Trophoblast cell (in vitro differentiated cells and primary cell): ENCODE measurements around the gene ADAM23. TPM values are rescaled to one million over a fixed set of nuclear protein-coding genes. Genes with fewer than 3 reads are reported as not detected.
A peak's percentile ranks its signal among the peaks of the same experiment; 100 is the strongest.
"Not testable (repeated sequence)": the region's sequence is repeated elsewhere in the genome, so short reads cannot be mapped to it uniquely, and the experiment has no call there.

ENCODE experiments used
- DNase-seq, 2 donors: peaks; one replicate each; pipeline ENCODE4 v3.0.0-alpha.2; 2016
- H2AFZ ChIP-seq: 2 replicates; pipeline ENCODE4 v1.6.1; 2013; ENCODE audit warnings: low read length, moderate library complexity, mild to moderate bottlenecking; ENCODE audit not compliant: insufficient read depth, poor library complexity
- H2AK5ac ChIP-seq: 2 replicates; pipeline ENCODE4 v1.6.1; 2013; ENCODE audit warnings: mild to moderate bottlenecking, low read length
- H2BK120ac ChIP-seq: 2 replicates; pipeline ENCODE4 v1.6.1; 2013; ENCODE audit warnings: low read length, mild to moderate bottlenecking, moderate library complexity; ENCODE audit not compliant: insufficient read depth, poor library complexity
- H2BK12ac ChIP-seq: 2 replicates; pipeline ENCODE4 v1.6.1; 2013; ENCODE audit warnings: mild to moderate bottlenecking, low read length, moderate library complexity
- H2BK5ac ChIP-seq: 2 replicates; pipeline ENCODE4 v1.6.1; 2013; ENCODE audit warnings: low read length, low read depth, moderate library complexity, mild to moderate bottlenecking; ENCODE audit not compliant: poor library complexity
- H3K14ac ChIP-seq: 2 replicates; pipeline ENCODE4 v1.6.1; 2013; ENCODE audit warnings: mild to moderate bottlenecking, low read length
- H3K18ac ChIP-seq: 2 replicates; pipeline ENCODE4 v1.6.1; 2013; ENCODE audit warnings: mild to moderate bottlenecking, low read length
- H3K23ac ChIP-seq: 2 replicates; pipeline ENCODE4 v1.6.1; 2013; ENCODE audit warnings: low read length
- H3K27ac ChIP-seq: 2 replicates; pipeline ENCODE4 v1.5.1; 2013; ENCODE audit warnings: low read depth, mild to moderate bottlenecking, inconsistent platforms, low read length, moderate library complexity
- H3K27me3 ChIP-seq: 2 replicates; pipeline ENCODE4 v1.6.1; 2013; ENCODE audit warnings: inconsistent platforms, mild to moderate bottlenecking, low read length, moderate library complexity; ENCODE audit not compliant: insufficient read depth
- H3K36me3 ChIP-seq, 2 experiments: 1 replicate in 1 of 2; 2 replicates in 1 of 2; pipeline ENCODE4 v1.6.1; 2013; ENCODE audit warnings: low read length in 2 of 2, mild to moderate bottlenecking in 2 of 2, moderate library complexity in 1 of 2; ENCODE audit not compliant: insufficient read depth in 2 of 2, control insufficient read depth in 1 of 2
- H3K4ac ChIP-seq: 2 replicates; pipeline ENCODE4 v1.6.1; 2013; ENCODE audit warnings: low read depth, mild to moderate bottlenecking, low read length, moderate library complexity
- H3K4me1 ChIP-seq, 2 experiments: 1 replicate in 1 of 2; 2 replicates in 1 of 2; pipeline ENCODE4 v1.6.1; 2013; ENCODE audit warnings: low read length in 2 of 2, mild to moderate bottlenecking in 2 of 2, moderate library complexity in 1 of 2; ENCODE audit not compliant: insufficient read depth in 2 of 2, control insufficient read depth in 1 of 2
- H3K4me2 ChIP-seq: 2 replicates; pipeline ENCODE4 v1.6.1; 2013; ENCODE audit warnings: inconsistent platforms, mild to moderate bottlenecking, low read length, moderate library complexity
- H3K4me3 ChIP-seq: 2 replicates; pipeline ENCODE4 v1.5.1; 2013; ENCODE audit warnings: mild to moderate bottlenecking, low read depth, low read length, inconsistent platforms
- H3K79me1 ChIP-seq: one replicate; pipeline ENCODE4 v1.6.1; 2013; ENCODE audit warnings: low read length
- H3K79me2 ChIP-seq: 2 replicates; pipeline ENCODE4 v1.6.1; 2013; ENCODE audit warnings: low read length, mild to moderate bottlenecking; ENCODE audit not compliant: control insufficient read depth, insufficient read depth, poor library complexity
- H3K9ac ChIP-seq: 2 replicates; pipeline ENCODE4 v1.6.1; 2013; ENCODE audit warnings: mild to moderate bottlenecking, low read length
- H3K9me3 ChIP-seq: 2 replicates; pipeline ENCODE4 v1.6.1; 2013; ENCODE audit warnings: low read depth, mild to moderate bottlenecking, control low read depth, inconsistent platforms, low read length; ENCODE audit not compliant: insufficient read depth
- H4K12ac ChIP-seq: 2 replicates; pipeline ENCODE4 v1.6.1; 2013; ENCODE audit warnings: low read depth, mild to moderate bottlenecking, low read length, moderate library complexity
- H4K8ac ChIP-seq: 2 replicates; pipeline ENCODE4 v1.6.1; 2013; ENCODE audit warnings: low read depth, mild to moderate bottlenecking, low read length, moderate library complexity
- H4K91ac ChIP-seq: one replicate; pipeline ENCODE4 v1.6.1; 2013; ENCODE audit warnings: low read depth, mild to moderate bottlenecking, low read length, moderate library complexity
- WGBS: extraction: QIAGEN DNeasy Blood & Tissue Kit; methylation state at CpG from one replicate; pipeline ENCODE4 v1.1.7; 2013; ENCODE audit warnings: missing lambda C conversion rate; ENCODE audit not compliant: insufficient read length, insufficient coverage; ENCODE audit errors: extremely low coverage; 5-methylcytosine and 5-hydroxymethylcytosine counted together
- polyA plus RNA-seq: library from polyadenylated mRNA; stranded (reverse); fragments of 200-250 nt; gene quantifications from 2 replicates; pipeline ENCODE4 v1.2.3, GENCODE V29; 2013

Gene ADAM23, protein sequence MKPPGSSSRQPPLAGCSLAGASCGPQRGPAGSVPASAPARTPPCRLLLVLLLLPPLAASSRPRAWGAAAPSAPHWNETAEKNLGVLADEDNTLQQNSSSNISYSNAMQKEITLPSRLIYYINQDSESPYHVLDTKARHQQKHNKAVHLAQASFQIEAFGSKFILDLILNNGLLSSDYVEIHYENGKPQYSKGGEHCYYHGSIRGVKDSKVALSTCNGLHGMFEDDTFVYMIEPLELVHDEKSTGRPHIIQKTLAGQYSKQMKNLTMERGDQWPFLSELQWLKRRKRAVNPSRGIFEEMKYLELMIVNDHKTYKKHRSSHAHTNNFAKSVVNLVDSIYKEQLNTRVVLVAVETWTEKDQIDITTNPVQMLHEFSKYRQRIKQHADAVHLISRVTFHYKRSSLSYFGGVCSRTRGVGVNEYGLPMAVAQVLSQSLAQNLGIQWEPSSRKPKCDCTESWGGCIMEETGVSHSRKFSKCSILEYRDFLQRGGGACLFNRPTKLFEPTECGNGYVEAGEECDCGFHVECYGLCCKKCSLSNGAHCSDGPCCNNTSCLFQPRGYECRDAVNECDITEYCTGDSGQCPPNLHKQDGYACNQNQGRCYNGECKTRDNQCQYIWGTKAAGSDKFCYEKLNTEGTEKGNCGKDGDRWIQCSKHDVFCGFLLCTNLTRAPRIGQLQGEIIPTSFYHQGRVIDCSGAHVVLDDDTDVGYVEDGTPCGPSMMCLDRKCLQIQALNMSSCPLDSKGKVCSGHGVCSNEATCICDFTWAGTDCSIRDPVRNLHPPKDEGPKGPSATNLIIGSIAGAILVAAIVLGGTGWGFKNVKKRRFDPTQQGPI
- polyA plus RNA-seq = 0.11 and 0.14 TPM in 2 replicates

DNA sequence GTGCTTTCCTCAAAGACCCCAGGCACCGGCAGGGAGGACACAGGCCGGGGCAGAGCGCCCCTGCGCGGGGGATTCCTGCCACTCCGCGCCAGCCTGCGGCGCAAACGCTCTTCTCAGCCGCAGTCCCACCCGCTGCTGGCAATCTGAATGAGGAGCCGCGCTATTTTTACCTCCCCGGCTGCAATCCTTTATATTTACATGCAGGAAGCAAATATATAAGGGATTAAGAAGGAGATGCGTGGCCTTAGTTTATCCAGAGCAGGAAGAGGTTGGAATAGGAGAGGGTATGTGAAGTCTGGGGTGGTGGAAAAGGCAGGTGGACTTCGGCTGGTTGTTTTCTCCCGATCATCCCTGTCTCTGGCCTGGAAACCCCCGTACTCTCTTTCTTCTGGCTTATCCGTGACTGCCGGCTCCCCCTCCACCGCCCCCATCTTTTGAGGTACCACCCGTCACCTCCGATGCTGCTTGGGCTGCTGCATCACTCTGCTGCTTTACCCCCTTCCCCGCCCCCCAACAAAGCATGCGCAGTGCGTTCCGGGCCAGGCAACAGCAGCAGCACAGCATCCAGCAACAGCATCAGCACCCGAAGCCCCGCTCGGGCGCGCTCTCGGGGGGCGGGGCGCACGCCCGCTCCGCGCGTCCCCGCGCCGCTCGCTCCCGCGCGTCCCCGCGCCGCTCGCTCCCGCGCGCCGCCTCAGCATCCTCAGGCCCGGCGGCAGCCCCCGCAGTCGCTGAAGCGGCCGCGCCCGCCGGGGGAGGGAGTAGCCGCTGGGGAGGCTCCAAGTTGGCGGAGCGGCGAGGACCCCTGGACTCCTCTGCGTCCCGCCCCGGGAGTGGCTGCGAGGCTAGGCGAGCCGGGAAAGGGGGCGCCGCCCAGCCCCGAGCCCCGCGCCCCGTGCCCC is at the start of gene ADAM23:
Gene ADAM23 (plus strand): TSS at position 700 of the 902 bp plus-strand sequence. CDS start 335 bp downstream, outside the sequence.
- H3K4me3 ChIP-seq = peak within 1 kb of the TSS; percentile 72
- H3K4me1 ChIP-seq = peaks cover 0 to 9% of the 10 kb centered on the region in 2 experiments
- H3K79me1 ChIP-seq = no peaks in the 10 kb centered on the region
- no peak within 1 kb of the TSS for H2BK5ac ChIP-seq
- no peak within 1 kb of the TSS for H2BK120ac ChIP-seq
- DNase-seq = peak in 1 of 2 donors; percentile 6
- WGBS = no CpG with 5 or more reads among the region's 81 CpGs
- H3K14ac ChIP-seq = no peak within 1 kb of the TSS
- no peak within 1 kb of the TSS for H4K8ac ChIP-seq
- peaks cover 24% of the 10 kb centered on the region for H3K27me3 ChIP-seq
- peak within 1 kb of the TSS; percentile 82 for H2AFZ ChIP-seq
- peaks cover 2% of the 10 kb centered on the region for H3K9me3 ChIP-seq
- H4K91ac ChIP-seq = no peak within 1 kb of the TSS
- H2BK12ac ChIP-seq = no peak within 1 kb of the TSS
- H3K18ac ChIP-seq = no peak within 1 kb of the TSS
- no peak within 1 kb of the TSS for H3K23ac ChIP-seq
- H3K27ac ChIP-seq = no peak within 1 kb of the TSS
- H2AK5ac ChIP-seq = no peak within 1 kb of the TSS
- no peak within 1 kb of the TSS for H3K4ac ChIP-seq
- H4K12ac ChIP-seq = no peak within 1 kb of the TSS
- H3K9ac ChIP-seq = no peak within 1 kb of the TSS
- peak within 1 kb of the TSS; percentile 96 for H3K4me2 ChIP-seq
- H3K79me2 ChIP-seq = no peaks in the 10 kb centered on the region
- no peaks in the 10 kb centered on the region for H3K36me3 ChIP-seq

DNA sequence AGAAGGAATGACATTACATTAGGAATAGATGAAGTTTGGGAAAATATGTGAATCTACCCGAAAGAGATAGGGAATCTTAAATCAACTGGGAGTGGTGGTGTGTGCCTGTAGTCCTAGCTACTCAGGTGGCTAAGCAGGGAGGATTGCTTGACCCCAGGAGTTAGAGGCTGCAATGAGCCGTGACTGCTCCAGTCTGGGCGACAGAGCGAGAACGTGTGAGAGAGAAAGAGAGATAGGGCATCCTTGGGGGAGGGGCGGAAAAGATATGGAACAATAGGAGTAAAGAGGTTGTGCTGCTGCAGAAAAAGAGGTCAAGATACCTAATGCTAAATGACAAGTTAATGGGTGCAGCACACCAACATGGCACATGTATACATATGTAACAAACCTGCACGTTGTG is 47.1 kb upstream of the ADAM23 start:
- no peak overlapping the region for H3K4ac ChIP-seq
- no peaks in the 10 kb centered on the region for H3K79me2 ChIP-seq
- H4K91ac ChIP-seq = no peak overlapping the region
- no peak overlapping the region for H3K27ac ChIP-seq
- no peak overlapping the region for H4K12ac ChIP-seq
- no peak overlapping the region for H3K4me3 ChIP-seq
- H3K9me3 ChIP-seq = peaks cover 2% of the 10 kb centered on the region
- H3K4me2 ChIP-seq = no peak overlapping the region
- H2AK5ac ChIP-seq = no peak overlapping the region
- H3K79me1 ChIP-seq = no peaks in the 10 kb centered on the region
- H3K23ac ChIP-seq = no peak overlapping the region
- peaks cover 0 to 1% of the 10 kb centered on the region in 2 experiments for H3K36me3 ChIP-seq
- H2AFZ ChIP-seq = no peak overlapping the region
- no peak overlapping the region for H3K9ac ChIP-seq
- H2BK12ac ChIP-seq = no peak overlapping the region
- no peaks in the 10 kb centered on the region for H3K27me3 ChIP-seq
- no peak overlapping the region for H3K14ac ChIP-seq
- H3K4me1 ChIP-seq = no peaks in the 10 kb centered on the region
- WGBS = no CpG with 5 or more reads among the region's 7 CpGs
- no peak for DNase-seq
- H2BK5ac ChIP-seq = no peak overlapping the region
- H3K18ac ChIP-seq = no peak overlapping the region
- H4K8ac ChIP-seq = no peak overlapping the region
- H2BK120ac ChIP-seq = no peak overlapping the region

DNA sequence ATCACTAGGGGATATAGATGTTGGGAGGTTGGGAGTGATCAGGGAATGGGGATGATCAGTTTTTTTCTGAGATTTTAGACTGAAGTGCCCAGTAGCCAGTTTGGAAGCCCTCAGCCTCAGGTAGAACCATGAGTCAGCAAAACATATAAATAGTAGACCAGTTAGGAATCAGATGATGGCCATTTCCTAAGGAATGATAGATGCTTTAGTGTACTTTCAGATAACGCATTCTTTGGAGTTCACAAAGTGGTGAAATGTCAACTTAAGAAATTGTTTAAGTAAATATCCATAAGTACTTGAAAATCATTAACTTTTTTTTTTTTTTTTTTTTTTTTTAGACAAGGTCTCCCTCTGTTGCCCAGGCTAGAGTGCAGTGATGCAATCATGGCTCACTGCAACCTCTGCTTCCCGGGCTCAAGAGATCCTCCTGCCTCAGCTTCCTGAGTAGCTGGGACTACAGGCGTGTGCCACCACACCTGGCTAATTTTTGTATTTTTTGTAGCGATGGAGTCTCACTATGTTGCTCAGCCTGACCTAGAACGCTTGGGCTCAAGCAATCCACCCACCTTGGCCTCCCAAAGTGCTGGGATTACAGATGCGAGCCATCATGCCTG is 40.3 kb upstream of the ADAM23 start:
- not testable (repeated sequence) for H4K91ac ChIP-seq, H3K14ac ChIP-seq, H2AFZ ChIP-seq, H3K9ac ChIP-seq, H3K4me2 ChIP-seq, H2BK5ac ChIP-seq, H3K23ac ChIP-seq, H3K36me3 ChIP-seq, H3K79me2 ChIP-seq, H3K9me3 ChIP-seq, H4K8ac ChIP-seq, H3K4me3 ChIP-seq, H3K79me1 ChIP-seq, H2BK12ac ChIP-seq, H2AK5ac ChIP-seq, H3K27me3 ChIP-seq, H3K18ac ChIP-seq, H4K12ac ChIP-seq, H3K4ac ChIP-seq, H2BK120ac ChIP-seq, H3K4me1 ChIP-seq, H3K27ac ChIP-seq
- WGBS = no CpG with 5 or more reads among the region's 6 CpGs
- peak in 1 of 2 donors; percentile 66 for DNase-seq
